SK-N-SH treated with all-trans-retinoic acid at 6 μM for 48 hours (cell line): ENCODE data around the gene FNDC1.

Experiments
- ATAC-seq: fragments of 200-7000 bp; cut with Tn5 transposase; 3 replicates; pipeline ENCODE4 v1.9.1; 2020; ENCODE audit warnings: mild to moderate bottlenecking, moderate library complexity
- ARNTL ChIP-seq: fragments of 450-650 bp; formaldehyde crosslinking; IDR thresholded peaks from 2 replicates; pipeline ENCODE4 v1.5.0; 2020; ENCODE audit warnings: low read depth, mild to moderate bottlenecking, moderate library complexity, borderline replicate concordance
- CSDC2 ChIP-seq: fragments of 250-450 bp; sonication (Bioruptor Pico); IDR thresholded peaks from 2 replicates; pipeline ENCODE4 v1.5.0; 2020; ENCODE audit warnings: mild to moderate bottlenecking, moderate library complexity
- ESRRG ChIP-seq: fragments of 250-450 bp; sonication (Bioruptor Pico); IDR thresholded peaks from 2 replicates; pipeline ENCODE4 v1.6.1; 2021; ENCODE audit warnings: mild to moderate bottlenecking
- GLIS3 ChIP-seq: fragments of 250-450 bp; sonication (Bioruptor Pico); IDR thresholded peaks from 2 replicates; pipeline ENCODE4 v1.5.0; 2020; ENCODE audit warnings: mild to moderate bottlenecking, moderate library complexity
- POU6F1 ChIP-seq: fragments of 250-450 bp; sonication (Bioruptor Pico); IDR thresholded peaks from 2 replicates; pipeline ENCODE4 v1.8.0; 2021; ENCODE audit warnings: low read depth, mild to moderate bottlenecking, moderate library complexity, borderline replicate concordance
- RARB ChIP-seq: fragments of 250-450 bp; sonication (Bioruptor Pico); IDR thresholded peaks from 2 replicates; pipeline ENCODE4 v1.8.0; 2021; ENCODE audit warnings: mild to moderate bottlenecking, moderate library complexity
- SNAI2 ChIP-seq: fragments of 250-450 bp; sonication (Bioruptor Pico); IDR thresholded peaks from 2 replicates; pipeline ENCODE4 v1.5.0; 2020; ENCODE audit warnings: mild to moderate bottlenecking, moderate library complexity
- TOX ChIP-seq: fragments of 250-450 bp; sonication (Bioruptor Pico); IDR thresholded peaks from 2 replicates; pipeline ENCODE4 v1.8.0; 2021; ENCODE audit warnings: mild to moderate bottlenecking, moderate library complexity, borderline replicate concordance
- TSHZ2 ChIP-seq: fragments of 250-450 bp; sonication (Bioruptor Pico); IDR thresholded peaks from 2 replicates; pipeline ENCODE4 v1.5.0; 2020; ENCODE audit warnings: mild to moderate bottlenecking, moderate library complexity
- ZC3H10 ChIP-seq: fragments of 250-450 bp; sonication (Bioruptor Pico); IDR thresholded peaks from 2 replicates; pipeline ENCODE4 v1.5.1; 2021; ENCODE audit warnings: mild to moderate bottlenecking, moderate library complexity
- ZFP3 ChIP-seq: fragments of 250-450 bp; sonication (Bioruptor Pico); IDR thresholded peaks from 2 replicates; pipeline ENCODE4 v1.5.0; 2020; ENCODE audit warnings: mild to moderate bottlenecking, moderate library complexity
- ZFP30 ChIP-seq: fragments of 450-650 bp; formaldehyde crosslinking; IDR thresholded peaks from 2 replicates; pipeline ENCODE4 v1.5.0; 2022; ENCODE audit warnings: mild to moderate bottlenecking, moderate library complexity
- ZNF70 ChIP-seq: fragments of 450-650 bp; formaldehyde crosslinking; IDR thresholded peaks from 2 replicates; pipeline ENCODE4 v1.5.0; 2020; ENCODE audit warnings: mild to moderate bottlenecking, moderate library complexity
- ZNF8 ChIP-seq: fragments of 450-650 bp; formaldehyde crosslinking; IDR thresholded peaks from 2 replicates; pipeline ENCODE4 v1.5.0; 2020; ENCODE audit warnings: mild to moderate bottlenecking, moderate library complexity
- TF ChIP-seq, protein P1 (sequence below): fragments of 250-450 bp; sonication (Bioruptor Pico); IDR thresholded peaks from 2 replicates; pipeline ENCODE4 v1.5.1; 2021; ENCODE audit warnings: mild to moderate bottlenecking, moderate library complexity
- TF ChIP-seq, protein P2 (sequence below): fragments of 250-450 bp; sonication (Bioruptor Pico); IDR thresholded peaks from 2 replicates; pipeline ENCODE4 v1.8.0; 2020; ENCODE audit warnings: mild to moderate bottlenecking, moderate library complexity, borderline replicate concordance
- TF ChIP-seq, protein P3 (sequence below): fragments of 250-450 bp; sonication (Bioruptor Pico); IDR thresholded peaks from 2 replicates; pipeline ENCODE4 v1.5.1; 2020; ENCODE audit warnings: low read depth, mild to moderate bottlenecking, moderate library complexity

The FNDC1 gene

DNA sequence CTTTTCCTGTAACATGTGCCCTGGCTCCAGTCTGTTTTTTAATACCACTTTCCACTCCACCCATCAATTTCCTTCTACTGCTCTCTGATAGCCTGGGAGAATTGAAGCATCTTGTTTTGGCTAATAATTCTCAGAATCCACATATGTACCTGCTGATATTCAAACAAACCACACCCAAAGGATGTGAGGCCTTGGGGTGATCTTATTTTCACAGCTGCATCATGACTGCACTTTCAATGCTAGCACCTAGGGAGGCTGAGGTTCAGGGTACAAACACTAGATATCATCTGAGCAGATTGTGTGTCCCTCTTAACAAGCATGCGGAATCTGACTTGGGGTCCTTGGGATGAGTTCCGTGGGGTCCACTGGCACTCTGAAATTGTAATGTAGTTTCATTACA, 12.7 kb downstream of the FNDC1 start:
- ATAC-seq = no peak
- no peak for TF ChIP-seq ZNF8
- TF ChIP-seq, protein P1, sequence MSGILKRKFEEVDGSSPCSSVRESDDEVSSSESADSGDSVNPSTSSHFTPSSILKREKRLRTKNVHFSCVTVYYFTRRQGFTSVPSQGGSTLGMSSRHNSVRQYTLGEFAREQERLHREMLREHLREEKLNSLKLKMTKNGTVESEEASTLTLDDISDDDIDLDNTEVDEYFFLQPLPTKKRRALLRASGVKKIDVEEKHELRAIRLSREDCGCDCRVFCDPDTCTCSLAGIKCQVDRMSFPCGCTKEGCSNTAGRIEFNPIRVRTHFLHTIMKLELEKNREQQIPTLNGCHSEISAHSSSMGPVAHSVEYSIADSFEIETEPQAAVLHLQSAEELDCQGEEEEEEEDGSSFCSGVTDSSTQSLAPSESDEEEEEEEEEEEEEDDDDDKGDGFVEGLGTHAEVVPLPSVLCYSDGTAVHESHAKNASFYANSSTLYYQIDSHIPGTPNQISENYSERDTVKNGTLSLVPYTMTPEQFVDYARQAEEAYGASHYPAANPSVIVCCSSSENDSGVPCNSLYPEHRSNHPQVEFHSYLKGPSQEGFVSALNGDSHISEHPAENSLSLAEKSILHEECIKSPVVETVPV (CRISPR knock-in tag) = no peak
- TF ChIP-seq, protein P2, sequence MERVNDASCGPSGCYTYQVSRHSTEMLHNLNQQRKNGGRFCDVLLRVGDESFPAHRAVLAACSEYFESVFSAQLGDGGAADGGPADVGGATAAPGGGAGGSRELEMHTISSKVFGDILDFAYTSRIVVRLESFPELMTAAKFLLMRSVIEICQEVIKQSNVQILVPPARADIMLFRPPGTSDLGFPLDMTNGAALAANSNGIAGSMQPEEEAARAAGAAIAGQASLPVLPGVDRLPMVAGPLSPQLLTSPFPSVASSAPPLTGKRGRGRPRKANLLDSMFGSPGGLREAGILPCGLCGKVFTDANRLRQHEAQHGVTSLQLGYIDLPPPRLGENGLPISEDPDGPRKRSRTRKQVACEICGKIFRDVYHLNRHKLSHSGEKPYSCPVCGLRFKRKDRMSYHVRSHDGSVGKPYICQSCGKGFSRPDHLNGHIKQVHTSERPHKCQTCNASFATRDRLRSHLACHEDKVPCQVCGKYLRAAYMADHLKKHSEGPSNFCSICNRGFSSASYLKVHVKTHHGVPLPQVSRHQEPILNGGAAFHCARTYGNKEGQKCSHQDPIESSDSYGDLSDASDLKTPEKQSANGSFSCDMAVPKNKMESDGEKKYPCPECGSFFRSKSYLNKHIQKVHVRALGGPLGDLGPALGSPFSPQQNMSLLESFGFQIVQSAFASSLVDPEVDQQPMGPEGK = no peak
- TF ChIP-seq TOX (CRISPR knock-in tag) = no peak
- TF ChIP-seq ZNF70 (CRISPR knock-in tag) = no peak
- TF ChIP-seq POU6F1 = no peak
- no peak for TF ChIP-seq ZFP30 (CRISPR knock-in tag)
- TF ChIP-seq, protein P3, sequence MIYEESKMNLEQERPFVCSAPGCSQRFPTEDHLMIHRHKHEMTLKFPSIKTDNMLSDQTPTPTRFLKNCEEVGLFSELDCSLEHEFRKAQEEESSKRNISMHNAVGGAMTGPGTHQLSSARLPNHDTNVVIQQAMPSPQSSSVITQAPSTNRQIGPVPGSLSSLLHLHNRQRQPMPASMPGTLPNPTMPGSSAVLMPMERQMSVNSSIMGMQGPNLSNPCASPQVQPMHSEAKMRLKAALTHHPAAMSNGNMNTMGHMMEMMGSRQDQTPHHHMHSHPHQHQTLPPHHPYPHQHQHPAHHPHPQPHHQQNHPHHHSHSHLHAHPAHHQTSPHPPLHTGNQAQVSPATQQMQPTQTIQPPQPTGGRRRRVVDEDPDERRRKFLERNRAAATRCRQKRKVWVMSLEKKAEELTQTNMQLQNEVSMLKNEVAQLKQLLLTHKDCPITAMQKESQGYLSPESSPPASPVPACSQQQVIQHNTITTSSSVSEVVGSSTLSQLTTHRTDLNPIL (CRISPR knock-in tag) = no peak
- TF ChIP-seq ZC3H10 (CRISPR knock-in tag) = no peak
- TF ChIP-seq RARB (CRISPR knock-in tag) = no peak
- no peak for TF ChIP-seq TSHZ2 (CRISPR knock-in tag)
- TF ChIP-seq ARNTL = no peak
- no peak for TF ChIP-seq ZFP3
- TF ChIP-seq SNAI2 (CRISPR knock-in tag) = no peak
- no peak for TF ChIP-seq CSDC2 (CRISPR knock-in tag)
- no peak for TF ChIP-seq GLIS3

DNA sequence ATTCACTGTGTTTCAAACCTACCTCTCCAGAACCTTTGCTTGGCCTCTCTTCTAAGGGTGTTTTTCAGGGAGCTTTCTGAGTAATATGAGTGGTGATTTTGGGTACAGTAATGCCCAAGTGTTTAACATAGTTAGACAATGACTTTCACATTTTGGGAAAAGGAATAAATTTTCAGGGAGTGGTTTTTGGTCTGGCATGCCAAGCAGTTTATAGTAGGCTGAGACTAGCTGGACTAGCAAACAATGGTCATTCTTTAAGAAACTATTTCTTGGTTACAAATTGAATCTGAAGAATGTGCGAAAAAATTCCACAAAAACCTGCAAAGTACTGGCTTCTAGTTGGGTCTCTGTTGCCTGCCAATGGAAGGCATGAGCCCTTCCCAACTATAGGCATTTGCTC, 15.4 kb downstream of the FNDC1 start:
- ATAC-seq = no peak
- TF ChIP-seq, protein P2 = no peak
- TF ChIP-seq ZC3H10 (CRISPR knock-in tag) = no peak
- TF ChIP-seq TOX (CRISPR knock-in tag) = no peak
- no peak for TF ChIP-seq ZFP3
- TF ChIP-seq, protein P1 (CRISPR knock-in tag) = no peak

DNA sequence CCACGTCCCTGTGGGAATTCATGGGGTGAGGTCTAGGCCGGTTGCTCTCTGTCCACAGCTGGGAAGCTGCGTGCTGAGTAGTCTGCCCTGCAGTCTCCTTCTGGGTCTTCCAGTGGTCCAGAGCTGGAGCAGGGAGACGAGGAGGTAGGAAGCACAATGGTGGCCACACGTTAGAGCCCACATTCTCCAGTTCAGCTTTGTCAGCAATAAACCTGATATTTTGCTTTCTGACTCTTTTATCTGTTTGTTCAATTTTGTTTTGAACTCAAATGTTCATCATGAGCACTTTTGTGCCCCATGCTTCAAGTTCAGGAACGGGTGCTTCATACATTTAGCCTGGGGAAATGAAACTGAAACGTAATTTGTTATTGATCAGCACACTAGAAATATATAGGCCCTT, 21.3 kb downstream of the FNDC1 start:
- no peak for ATAC-seq
- TF ChIP-seq POU6F1 (no peak), RARB (CRISPR knock-in tag) (no peak), TOX (CRISPR knock-in tag) (no peak), ESRRG (CRISPR knock-in tag) (no peak), TSHZ2 (CRISPR knock-in tag) (no peak), ZFP30 (CRISPR knock-in tag) (no peak), ZC3H10 (CRISPR knock-in tag) (no peak), SNAI2 (CRISPR knock-in tag) (no peak), ZFP3 (no peak)
- TF ChIP-seq, protein P3 (CRISPR knock-in tag) = no peak
